IPS DF 19.7 (cell line): Measurements from ENCODE around the gene RNH1.

Experiments
- DNase-seq: peaks from one replicate; pipeline ENCODE4 v3.0.0-alpha.2; 2013; ENCODE audit warnings: low read depth, low spot score

RNH1 gene

DNA sequence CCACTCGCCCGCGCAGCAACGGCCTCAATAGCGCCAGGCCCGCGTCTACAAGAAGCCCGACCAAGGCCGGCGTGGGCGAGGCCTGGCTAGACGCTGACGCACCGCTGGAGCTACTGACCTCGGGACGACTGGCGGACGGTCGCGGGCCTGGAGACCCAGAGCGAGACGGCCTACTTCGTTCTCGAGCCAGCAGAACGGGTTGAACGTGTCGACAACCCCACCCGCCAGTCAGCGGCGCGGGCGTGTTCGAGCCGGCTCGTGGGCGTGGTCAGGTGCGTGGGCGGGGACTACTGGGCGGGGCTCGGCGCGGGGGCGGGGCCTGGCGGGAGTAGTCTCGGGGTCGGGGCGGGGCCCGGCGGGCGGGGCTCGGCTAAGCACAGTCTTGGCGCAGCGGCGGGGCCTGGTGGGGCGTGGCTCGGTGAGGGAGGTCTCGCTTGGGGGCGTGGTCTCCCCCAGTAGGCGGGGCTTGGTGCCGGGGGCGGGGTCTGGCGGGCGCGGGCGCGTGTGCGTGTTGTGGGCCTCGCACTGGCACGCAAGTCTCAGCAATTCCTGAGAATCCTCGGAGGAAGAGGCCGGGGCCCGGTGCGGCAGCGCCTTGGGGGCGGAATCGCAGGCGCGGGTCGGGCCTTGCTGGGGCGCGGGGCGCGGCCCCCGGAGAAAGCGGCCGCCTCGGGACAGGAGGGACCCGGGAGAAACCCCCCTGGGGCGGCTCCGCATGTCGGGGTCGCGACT, at the start of gene RNH1:
Gene RNH1, minus strand, starts transcription at position 248 of the 732 bp plus-strand sequence. CDS start 5,080 bp downstream, outside the sequence.
- no peak for DNase-seq

DNA sequence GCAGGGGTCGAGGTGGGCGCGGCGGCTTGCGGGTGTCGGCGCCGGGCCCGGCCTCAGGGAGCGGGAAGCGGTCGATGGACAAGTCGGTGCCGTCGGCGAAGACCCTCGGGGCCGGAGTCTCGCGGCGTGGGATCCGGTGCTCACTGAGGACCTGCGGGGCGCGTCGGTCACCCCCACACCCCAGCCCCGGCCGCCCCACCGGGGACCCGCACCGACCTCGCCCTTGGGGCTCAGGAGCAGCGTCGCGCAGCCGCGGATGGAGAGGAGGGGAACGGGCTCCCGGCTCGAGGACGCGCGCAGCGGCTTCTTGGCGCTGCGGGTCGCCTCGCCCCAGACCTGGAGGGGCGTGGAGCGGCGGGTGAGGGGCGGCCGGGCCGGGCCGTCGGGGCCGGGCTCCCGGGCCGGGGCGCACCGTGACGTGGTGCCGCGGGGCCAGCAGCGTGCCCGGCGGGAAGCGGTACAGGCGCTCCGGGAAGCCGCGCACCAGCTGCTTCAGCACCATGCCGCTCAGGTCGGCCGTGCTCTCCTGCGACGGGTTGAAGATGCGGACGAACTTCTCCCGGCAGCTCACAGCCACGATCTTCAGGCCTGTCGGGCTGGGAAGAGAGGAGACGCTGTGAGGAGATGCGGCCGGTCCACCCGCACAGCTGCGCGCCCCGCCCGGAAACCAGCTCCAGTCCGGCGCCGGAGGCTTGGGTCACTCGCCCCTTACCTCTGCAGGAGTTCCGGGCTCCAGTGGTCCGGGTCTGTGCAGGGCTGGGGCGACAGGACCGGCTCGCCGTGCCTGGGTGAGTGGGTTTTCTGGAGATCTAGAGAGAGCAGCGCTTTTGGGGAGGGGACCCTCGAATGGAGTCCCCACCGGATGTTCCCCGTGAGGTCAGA, 49.0 kb upstream of the RNH1 start:
- no peak for DNase-seq

DNA sequence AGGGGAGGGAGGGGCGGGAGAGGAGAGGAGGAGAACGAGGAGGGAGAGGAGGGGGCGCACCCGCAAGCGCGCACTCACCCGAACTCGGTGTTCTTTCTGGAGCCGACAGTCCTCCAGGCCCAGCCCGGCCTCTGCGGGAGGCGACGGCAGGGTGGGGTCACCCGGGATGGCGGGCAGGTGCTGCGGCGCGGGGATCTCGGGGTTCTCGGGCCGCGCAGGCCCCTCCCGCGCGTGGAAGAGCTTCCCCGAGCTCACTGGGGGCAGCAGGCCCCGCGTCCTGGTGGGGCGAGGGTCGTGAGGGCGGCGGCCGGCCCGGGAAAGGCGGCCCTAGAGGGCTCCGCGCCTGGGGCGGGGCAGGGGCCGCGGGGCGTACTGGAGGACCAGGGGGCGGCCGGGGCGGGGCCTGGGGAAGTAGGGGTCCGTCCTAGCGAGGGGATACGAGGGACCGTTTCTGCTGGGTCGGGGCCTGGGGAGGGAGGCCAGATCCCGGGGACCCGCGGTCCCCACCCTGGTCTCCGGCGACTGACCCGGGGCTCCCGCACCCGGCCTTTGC, 48.3 kb upstream of the RNH1 start:
- DNase-seq: no peak

DNA sequence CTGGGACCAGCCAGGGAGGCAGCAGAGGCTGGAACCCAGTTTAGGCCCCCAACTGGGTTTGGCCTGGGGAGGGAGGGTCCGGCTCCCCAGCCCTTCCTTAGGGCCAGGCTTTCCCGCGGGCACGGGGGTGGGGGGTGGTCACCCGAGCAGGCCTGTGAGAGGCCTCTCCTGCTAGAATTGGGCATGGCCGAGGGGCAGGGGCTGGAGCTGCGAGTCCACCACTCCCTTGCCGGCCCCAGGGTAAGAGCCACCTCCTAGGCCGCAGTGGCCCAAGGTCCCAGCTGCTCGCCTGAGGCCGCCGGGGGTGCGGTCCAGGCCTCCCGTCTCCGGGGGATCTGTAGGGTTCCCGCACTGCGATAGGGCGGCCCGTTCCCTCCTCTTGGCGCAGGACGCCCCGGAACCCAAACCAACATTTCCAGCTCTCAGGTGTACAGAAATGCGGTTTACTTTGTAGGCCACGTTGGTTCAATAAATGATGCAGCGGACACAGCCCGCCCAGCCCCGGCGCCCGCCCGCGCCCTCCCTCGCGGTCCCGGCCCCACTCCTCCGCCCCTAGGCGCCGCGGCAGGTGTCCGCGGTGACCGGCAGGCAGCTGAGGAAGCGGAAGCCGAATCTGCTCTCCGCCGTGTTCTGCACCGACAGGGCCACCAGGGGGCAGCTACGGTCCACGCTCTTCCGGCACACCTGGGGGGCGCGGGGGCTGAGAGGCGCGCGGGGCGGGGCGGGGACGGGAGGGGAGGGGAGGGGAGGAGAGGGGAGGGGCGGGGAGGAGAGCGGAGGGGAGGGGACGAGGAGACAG, 47.6 kb upstream of the RNH1 start:
- DNase-seq: no peak

DNA sequence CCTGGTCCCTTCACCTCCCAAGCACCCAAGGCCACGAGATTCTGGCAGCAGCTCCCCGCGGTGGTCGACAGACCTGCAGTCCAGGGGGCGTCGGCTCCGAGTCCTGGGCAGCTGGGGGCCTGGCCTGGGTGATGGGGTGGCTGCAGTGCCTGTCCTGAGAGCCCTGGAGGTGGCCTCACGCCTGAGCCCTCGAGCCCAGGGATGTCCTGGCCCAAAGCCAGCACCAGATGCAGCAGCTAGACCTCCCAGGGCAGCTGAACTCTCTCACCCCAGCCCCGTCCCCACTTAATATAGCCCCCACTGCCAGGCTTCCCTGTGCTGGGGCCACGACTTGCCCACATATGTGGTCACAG, 46.9 kb upstream of the RNH1 start:
- DNase-seq: no peak

DNA sequence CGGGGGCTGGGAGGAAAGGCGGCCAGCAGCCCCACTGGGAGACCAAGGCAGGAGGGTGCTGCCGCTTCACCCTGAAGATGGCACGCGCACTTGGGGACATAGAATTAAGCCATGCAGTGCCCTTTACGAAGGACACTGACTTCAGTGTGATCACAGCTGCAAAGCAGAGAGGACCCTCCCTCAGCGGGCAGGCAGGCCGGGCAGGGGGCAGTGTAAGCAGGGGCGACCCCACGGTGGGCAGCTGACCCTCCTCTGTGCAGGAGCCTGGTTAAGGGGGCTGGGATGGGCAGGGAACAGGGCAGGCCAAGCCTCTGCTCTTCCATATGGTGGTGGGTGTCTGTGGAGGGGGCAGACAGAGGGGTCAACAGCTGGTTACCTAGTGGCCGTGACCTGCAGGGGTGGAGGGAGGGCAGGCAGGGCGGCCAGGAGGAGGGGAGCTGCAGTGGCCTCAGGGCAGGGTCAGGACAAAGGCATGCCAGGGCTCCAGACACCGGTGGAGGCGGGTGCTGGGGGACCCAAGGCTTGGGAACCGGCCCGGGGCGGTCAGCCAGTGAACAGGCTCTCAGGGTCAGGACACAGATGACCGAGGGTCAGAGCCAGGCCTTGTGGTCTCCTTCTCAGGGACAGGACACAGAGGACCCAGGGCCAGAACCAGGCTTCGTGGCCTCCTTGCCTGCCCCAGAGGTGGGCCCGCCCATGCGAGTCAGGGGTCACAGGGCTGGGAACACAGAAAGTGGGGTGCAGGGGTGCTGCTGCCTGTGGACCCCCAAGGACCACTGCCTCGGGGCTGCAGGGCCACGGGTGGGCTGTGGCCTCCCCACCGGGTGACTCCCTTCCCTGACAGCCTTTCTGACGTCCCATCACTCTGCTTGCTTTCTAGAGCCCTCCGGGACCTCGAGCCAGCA, 46.3 kb upstream of the RNH1 start:
- DNase-seq: no peak

DNA sequence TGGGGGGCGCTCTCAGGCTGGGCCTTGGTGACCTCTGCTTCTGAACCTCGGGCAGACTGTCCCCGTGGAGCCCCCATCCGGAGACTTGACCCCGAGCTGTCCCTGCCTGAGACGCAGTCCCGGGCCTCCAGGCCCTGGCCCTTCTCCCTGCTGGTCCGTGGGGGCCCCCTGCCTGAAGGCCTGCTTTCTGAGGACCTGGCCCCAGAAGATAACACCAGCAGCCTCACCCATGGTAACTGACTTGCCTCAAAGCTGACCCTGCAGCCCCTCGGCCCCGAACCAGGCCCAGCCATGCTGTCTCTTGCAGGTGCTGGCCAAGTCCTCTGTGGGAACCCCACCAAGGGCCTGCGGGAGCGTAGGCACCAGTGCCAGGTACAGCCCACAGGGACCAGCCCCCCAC, 44.6 kb upstream of the RNH1 start:
- no peak for DNase-seq

DNA sequence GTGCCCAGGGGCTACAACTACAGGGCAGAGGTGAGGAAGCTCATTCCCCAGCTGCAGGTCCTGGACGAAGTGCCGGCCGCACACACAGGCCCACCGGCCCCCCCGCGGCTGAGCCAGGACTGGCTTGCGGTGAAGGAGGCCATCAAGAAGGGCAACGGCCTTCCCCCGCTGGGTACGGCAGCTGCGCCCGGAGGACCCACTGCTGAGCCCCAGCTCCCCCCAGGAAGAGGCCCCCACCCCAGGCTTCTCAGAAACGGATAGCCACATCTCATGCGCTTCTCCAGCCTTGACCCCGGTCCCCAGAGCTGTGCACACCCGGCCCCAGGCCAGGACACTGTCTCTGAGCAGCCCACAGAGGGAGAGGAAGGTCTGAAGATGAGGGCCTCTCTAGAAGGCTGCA, 44.1 kb upstream of the RNH1 start:
- DNase-seq: no peak

DNA sequence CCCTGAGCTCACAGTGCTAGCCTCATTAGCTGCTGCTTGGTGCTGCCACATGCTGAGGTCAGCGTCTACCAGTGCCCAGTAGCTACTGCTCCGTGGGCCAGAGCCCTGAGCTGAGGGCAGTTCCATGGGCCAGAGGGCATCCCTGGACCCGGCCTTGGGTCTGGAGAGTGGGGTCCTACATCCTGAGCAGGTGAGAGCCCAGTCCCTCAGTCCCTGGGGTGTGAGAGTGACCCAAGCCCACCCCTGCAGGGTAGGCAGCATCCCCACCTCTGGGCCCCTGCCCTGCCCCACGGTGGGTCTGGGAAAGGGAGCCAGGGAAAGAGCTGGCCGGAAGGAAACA, 43.7 kb upstream of the RNH1 start:
- DNase-seq: no peak

DNA sequence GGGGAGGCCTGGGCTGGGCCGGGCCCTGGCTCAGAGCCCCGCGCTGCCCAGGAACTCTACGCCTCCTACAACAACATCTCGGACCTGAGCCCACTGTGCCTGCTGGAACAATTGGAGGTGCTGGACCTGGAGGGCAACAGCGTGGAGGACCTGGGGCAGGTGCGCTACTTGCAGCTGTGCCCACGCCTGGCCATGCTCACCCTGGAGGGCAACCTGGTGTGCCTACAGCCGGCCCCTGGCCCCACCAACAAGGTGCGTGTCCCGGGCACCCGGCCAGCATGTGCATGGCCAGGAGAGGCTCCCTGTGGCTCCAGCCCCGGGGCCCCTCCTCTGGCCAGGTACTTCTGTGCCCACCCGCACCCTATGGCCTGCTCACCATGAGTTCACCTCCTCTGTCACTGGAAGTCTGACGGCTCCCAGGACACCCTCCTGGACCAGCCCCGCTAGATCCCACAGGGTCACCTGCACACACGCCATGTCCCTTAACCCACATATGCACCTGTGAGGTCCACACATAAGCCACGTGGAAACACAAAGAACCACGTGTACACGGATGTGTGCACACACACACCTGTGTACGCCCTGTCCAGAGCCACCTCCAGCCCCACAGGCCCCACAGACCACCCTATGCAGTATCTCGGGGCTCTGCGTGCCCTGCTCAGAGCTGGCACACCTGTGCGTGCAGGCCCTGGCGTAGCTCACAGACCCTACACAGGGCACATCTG, 43.1 kb upstream of the RNH1 start:
- DNase-seq: no peak

DNA sequence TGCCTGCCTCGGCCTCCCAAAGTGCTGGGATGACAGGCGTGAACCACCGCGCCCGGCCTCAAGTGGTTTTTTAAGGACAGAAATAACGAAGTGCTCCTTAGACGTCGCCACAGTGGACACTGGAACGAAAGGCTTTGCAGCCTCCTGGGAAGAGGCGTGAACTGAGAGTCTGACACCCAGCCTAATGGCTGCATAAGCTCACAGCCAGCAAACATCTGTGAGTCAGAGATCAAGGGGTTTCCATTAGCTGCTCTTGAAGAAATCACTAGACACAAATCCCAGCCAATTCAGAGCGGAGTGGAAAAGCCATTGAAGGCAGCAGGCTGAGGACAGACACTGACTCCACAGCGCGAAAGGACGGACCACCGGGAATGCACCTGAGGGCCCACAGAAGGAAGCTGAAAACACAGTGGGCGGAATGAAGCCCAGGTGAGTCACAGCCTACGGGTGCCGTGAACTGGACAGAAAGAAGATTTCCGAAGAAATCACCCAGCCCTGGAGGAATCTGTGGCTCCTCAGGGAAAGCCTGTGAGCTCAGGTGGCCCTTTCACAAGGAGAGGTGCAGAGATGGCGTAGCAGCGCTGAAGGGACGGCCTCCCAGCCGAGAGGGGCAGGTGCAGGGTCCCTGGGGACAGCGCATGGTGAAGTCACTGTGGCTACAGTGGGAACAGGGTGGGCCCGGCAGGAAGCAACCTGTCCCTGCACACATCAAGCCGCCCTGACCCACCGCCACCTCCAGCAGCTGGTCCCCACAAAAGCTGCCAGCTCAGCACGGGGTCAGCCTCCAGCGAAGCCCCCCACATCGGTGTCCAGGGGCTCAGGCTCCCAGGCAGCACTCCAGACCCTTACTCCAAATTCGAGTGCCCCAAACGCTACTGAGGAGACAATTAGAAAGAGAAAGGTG, 41.9 kb upstream of the RNH1 start:
- no peak for DNase-seq

DNA sequence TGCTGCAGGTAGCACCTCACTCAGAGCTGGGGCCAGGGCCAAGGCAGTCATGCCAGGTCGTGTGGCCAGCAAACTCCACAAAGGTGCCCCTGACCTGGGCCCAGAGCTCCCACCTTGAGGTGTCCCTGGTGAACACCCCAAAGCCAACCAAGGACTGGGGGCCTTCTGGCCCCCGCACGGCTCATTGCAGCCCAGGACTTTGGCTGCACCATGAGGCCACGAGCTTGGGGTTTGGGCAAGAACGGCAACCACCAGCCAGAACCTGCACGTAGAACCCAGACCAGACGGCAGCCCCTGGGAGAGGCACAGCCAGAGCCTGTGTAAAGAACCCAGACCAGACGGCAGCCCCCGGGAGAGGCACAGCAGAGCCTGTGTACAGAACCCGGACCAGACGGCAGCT, 38.1 kb upstream of the RNH1 start:
- no peak for DNase-seq

DNA sequence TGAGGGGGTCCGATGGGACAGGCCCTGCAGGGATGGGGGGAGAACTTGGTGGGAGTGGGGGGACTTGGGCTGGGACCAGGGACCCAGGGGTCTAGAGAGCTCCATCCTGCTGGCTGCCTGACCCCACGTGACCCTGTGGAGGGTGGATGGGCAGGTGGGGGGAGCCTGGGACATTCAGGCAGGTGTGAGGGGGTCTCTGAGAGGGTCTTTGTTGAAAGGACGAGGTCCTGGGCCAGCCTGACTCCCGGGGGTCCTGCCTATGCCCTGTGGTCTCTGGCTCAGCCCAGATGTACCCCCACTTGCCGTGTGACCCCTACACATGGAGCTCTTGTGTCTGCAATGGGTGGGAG, 37.8 kb upstream of the RNH1 start:
- DNase-seq: no peak

DNA sequence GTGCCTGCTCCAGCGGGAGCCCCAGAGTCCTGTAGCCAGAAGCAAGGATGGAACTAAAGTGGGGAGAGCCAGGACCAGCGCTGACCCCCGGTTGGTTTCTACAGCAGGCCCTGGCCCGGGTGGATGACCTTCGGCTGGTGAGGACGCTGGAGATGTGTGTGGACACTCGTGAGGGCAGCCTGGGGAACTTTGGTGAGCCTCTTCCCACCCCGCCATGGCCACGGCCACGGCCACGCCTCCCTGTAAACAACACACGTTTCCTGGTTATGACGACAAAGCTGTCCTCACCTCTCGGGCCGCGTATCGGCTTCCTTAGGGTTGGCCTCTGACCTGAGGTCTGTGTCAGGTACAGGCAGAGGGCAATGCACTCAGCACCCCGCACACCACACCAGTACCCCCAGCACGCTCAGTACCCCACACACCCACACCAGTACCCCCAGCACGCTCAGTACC, 34.4 kb upstream of the RNH1 start:
- no peak for DNase-seq

DNA sequence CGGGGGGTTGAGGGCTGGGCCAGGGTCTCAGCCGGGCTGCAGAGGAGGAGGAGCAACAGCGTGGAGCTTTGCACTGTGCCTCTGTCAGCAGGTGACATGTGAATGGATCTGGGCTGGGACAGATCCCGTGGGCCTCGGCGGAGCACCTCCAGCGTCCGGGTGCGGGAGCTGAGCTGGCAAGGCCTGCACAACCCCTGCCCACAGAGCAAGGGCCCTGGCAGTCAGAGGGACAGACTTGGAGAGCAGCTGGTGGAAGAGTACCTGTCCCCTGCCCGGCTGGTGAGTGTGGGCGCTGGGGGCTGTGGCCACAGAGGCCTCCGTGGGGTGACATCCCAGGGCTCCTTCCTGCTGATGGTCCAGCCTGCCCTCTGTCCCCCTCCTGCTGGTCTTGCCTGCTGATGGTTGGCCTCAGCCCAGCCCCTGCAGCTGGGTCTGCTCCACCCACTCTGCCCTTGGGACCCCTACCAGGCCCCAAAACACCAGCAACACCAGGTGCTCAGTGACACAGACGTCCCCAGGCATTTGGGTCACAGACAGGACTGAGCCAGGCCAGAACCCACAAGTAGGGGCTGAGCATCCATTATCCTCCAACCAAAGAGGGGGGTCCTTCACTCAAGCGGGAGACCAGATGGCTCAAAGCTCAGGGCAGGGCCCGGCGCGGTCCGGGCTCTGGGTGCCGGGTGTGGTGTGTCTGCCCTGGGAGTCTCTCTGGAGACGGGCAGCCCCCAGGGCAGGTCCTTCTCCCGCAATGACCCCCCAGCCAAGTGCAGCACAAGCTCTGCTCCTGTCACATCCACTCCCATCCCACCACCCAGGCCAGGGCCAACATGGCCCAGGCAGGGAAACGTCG, 33.8 kb upstream of the RNH1 start:
- no peak for DNase-seq

DNA sequence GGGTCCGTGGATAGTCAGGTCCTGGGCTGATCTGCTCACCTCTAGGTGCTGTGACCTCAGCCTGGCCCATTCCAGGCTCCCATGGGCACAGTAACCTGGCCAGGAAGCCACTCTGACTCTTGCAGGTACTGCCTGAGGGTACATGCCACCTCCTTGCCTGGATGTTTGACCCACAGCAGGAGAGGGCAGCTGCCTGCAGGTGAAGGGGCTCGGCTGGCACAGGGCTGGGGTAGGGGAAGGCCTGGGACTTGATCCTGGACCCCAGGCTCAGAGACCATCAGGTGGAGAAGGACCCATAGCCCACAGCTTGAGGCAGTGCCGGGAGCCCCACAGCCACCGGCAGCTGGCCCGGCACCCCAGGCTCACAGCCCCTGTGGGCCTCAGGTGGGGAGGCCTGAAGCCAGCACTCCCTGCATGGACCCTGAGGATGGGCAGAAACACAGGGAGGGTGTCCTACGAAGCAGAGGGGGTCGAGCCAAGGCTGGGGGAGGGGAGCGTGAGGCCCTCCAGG, 33.0 kb upstream of the RNH1 start:
- DNase-seq: no peak

DNA sequence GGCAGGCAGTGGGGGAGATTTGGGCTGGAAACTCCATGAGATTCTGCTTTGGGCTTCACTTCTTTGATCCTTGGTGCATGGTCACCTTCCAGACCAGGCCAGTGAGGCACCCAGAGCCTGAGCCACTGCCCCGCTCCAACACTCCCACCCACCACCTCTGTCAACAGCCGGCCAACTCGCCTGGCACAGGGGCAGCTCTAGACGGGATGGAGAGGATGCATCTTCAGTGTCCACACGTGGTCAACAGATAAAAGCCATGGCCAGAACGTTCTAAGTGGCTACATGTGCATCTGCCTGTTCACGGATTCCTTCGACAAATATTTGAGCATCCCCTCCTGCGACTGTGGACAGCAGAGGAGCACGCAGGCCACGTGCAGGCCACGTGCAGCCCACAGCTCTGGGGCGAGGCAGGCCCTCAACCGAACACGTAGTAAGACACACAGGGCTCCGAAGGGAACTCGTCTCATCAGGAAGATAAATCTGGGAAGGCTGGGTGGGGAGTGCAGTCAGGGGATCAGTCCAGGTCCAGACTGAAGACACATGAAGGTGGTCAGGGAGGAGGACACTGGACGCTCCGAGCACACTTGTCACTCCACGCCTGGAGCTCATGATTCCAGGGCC, 31.5 kb upstream of the RNH1 start:
- DNase-seq: no peak
